NCI-H226 (cell line): ENCODE results near the gene SP110.
"Not testable (repeated sequence)": the region's sequence is repeated elsewhere in the genome, so short reads cannot be mapped to it uniquely, and the experiment has no call there.

ENCODE experiments used
- DNase-seq: peaks from one replicate; pipeline ENCODE4 v3.0.0-alpha.2; 2015

Gene SP110

GRCh38 chr2:230120376-230120775, 99.4 kb downstream of the SP110 start:
- not testable (repeated sequence) for DNase-seq

GRCh38 chr2:230119827-230120226, 100.0 kb downstream of the SP110 start:
- not testable (repeated sequence) for DNase-seq
